HepG2 (cell line): Measurements from ENCODE around the gene HINT2. TPM values are rescaled to one million over a fixed set of nuclear protein-coding genes. Genes with fewer than 3 reads are reported as not detected.

Experiments
- ATAC-seq: fragments of 200-7000 bp; cut with Tn5 transposase; 3 replicates; pipeline ENCODE4 v1.9.1; 2020; ENCODE audit warnings: mild to moderate bottlenecking, moderate library complexity
- BruUV-seq: library from RNA; stranded (reverse); fragments of 400-500 nt; replicated peaks from 2 replicates; lab custom pipeline; 2021; lab: Mats Ljungman, UMichigan
- CTCF ChIA-PET: fragments of 300-600 bp; formaldehyde crosslinking; extraction: SDS; loops from one replicate; lab custom pipeline; 2021; ENCODE audit warnings: low total read pairs, inconsistent platforms, low intra/inter-chr PET ratio; lab: Yijun Ruan, JAX
- POLR2A ChIA-PET: fragments of 350-600 bp; sonication (Branson Sonifier 250); formaldehyde crosslinking; loops from one replicate; lab custom pipeline; 2020; ENCODE audit warnings: antibody characterized with exemption, inconsistent platforms; lab: Yijun Ruan, JAX
- DNase-seq: peaks from one replicate; pipeline ENCODE4 v3.0.0-alpha.2; 2015; ENCODE audit warnings: low spot score
- FAIRE-seq: peaks from 3 replicates; lab custom pipeline; 2011; peaks lifted over from hg19 to GRCh38; lab: Jason Lieb, UNC
- H2AFZ ChIP-seq: one replicate; pipeline ENCODE4 v1.6.1; 2011; ENCODE audit warnings: low read length, inconsistent platforms
- H3K27ac ChIP-seq: fragments of 300-600 bp; 3 replicates; pipeline ENCODE4 v1.8.0; 2011; ENCODE audit warnings: mixed run types, mild to moderate bottlenecking, mixed read lengths, low read length, inconsistent platforms; ENCODE audit not compliant: insufficient read depth; ENCODE audit errors: extremely low read length
- H3K27me3 ChIP-seq, 2 experiments: fragments of 200-600 bp in 1 of 2; 2 replicates in 1 of 2; 3 replicates in 1 of 2; pipeline versions ENCODE4 v1.6.0 to v1.8.0; 2011; ENCODE audit warnings: low read length in 2 of 2, mild to moderate bottlenecking in 2 of 2, moderate library complexity in 2 of 2, inconsistent platforms in 1 of 2; ENCODE audit not compliant: insufficient read depth in 2 of 2, control insufficient read depth in 1 of 2
- H3K36me3 ChIP-seq, 2 experiments: fragments of 200-600 bp in 1 of 2; replicated peaks in 1 of 2; 2 replicates in 1 of 2; 3 replicates in 1 of 2; pipeline versions ENCODE4 v1.5.1 to v1.8.0; 2011; ENCODE audit warnings: low read length in 2 of 2, inconsistent platforms in 1 of 2; ENCODE audit not compliant: insufficient read depth in 2 of 2, control insufficient read depth in 1 of 2
- H3K4me1 ChIP-seq: 2 replicates; pipeline ENCODE4 v1.5.1; 2012; ENCODE audit warnings: low read length, inconsistent platforms; ENCODE audit not compliant: insufficient read depth
- H3K4me2 ChIP-seq: 2 replicates; pipeline ENCODE4 v1.6.0; 2011; ENCODE audit warnings: low read depth, low read length, inconsistent platforms
- H3K4me3 ChIP-seq, 3 experiments: fragments of 200-600 bp in 1 of 3; sonication (generic), shearing (Covaris generic) in 1 of 3; replicated peaks in 1 of 3; 2 replicates each; pipeline ENCODE4 v1.5.1; 2011 to 2016; ENCODE audit warnings: low read length in 3 of 3, inconsistent platforms in 2 of 3, low read depth in 2 of 3, mild to moderate bottlenecking in 2 of 3, control low read depth in 1 of 3, mixed read lengths in 1 of 3; ENCODE audit not compliant: insufficient read depth in 1 of 3
- H3K79me2 ChIP-seq: one replicate; pipeline ENCODE4 v1.6.1; 2011; ENCODE audit warnings: low read length, inconsistent platforms; ENCODE audit not compliant: insufficient read depth
- H3K9ac ChIP-seq: 2 replicates; pipeline ENCODE4 v1.6.0; 2011; ENCODE audit warnings: mild to moderate bottlenecking, low read depth, low read length, inconsistent platforms; ENCODE audit not compliant: insufficient read depth
- H3K9me3 ChIP-seq: 2 replicates; pipeline ENCODE4 v1.5.1; 2012; ENCODE audit warnings: mild to moderate bottlenecking, low read length
- H4K20me1 ChIP-seq: 2 replicates; pipeline ENCODE4 v1.6.0; 2011; ENCODE audit warnings: inconsistent platforms, mild to moderate bottlenecking, low read length, moderate library complexity; ENCODE audit not compliant: insufficient read depth
- FOXA1 ChIP-seq, 2 experiments: fragments of 450-650 bp in 1 of 2; sonication (generic) in 1 of 2; formaldehyde crosslinking in 1 of 2; IDR thresholded peaks; 2 replicates each; pipeline versions ENCODE4 v1.4.0 to v1.6.1; 2016 to 2020; ENCODE audit warnings: missing genetic modification reagents in 1 of 2
- HDAC2 ChIP-seq: sonication (generic); formaldehyde crosslinking; IDR thresholded peaks from 2 replicates; pipeline ENCODE4 v1.4.0; 2020; ENCODE audit warnings: missing genetic modification reagents
- MYNN ChIP-seq: sonication (generic); formaldehyde crosslinking; IDR thresholded peaks from 2 replicates; pipeline ENCODE4 v1.4.0; 2020; ENCODE audit warnings: mild to moderate bottlenecking, low read depth, missing genetic modification reagents
- NFIC ChIP-seq: IDR thresholded peaks from 2 replicates; pipeline ENCODE4 v1.6.1; 2012; ENCODE audit warnings: mild to moderate bottlenecking, low read length, inconsistent platforms
- PAXIP1 ChIP-seq: sonication (generic); formaldehyde crosslinking; conservative IDR thresholded peaks from 2 replicates; pipeline ENCODE4 v1.4.0; 2020; ENCODE audit warnings: mild to moderate bottlenecking, missing genetic modification reagents, moderate library complexity
- SOX13 ChIP-seq, 3 experiments: fragments of 450-650 bp in 1 of 3; sonication (generic) in 1 of 3; formaldehyde crosslinking in 1 of 3; IDR thresholded peaks in 2 of 3; conservative IDR thresholded peaks in 1 of 3; 2 replicates each; pipeline versions ENCODE4 v1.5.0 to v1.6.1; 2016 to 2020; ENCODE audit warnings: antibody characterized with exemption in 1 of 3, mild to moderate bottlenecking in 1 of 3, missing compliant biosample characterization in 1 of 3, missing genetic modification reagents in 1 of 3, moderate library complexity in 1 of 3
- ZMAT3 ChIP-seq: sonication (generic); formaldehyde crosslinking; conservative IDR thresholded peaks from 2 replicates; pipeline ENCODE4 v1.7.0; 2021; ENCODE audit warnings: missing genetic modification reagents
- WGBS: methylation state at CpG from one replicate; pipeline ENCODE4 v1.1.6; 2017; ENCODE audit warnings: low lambda C conversion rate; 5-methylcytosine and 5-hydroxymethylcytosine counted together
- in situ Hi-C: cut with HindIII; loops from 2 replicates; pipeline ENCODE4 v1.10.0; 2017; ENCODE audit warnings: low pct_unique_long_range_greater_than_20kb; ENCODE audit not compliant: extremely low pct_ligation_motif_present
- intact Hi-C: fragments of 100-400 bp; cut with micrococcal nuclease; formaldehyde crosslinking; loops from one replicate; pipeline ENCODE4 v1.10.0; 2022; ENCODE audit not compliant: unreplicated experiment
- polyA plus RNA-seq, 8 experiments: library from polyadenylated mRNA; depleted of rRNA in 3 of 8; stranded (reverse) in 7 of 8; unstranded in 1 of 8; fragments of >200 nt; fragmentation: Illumina TruSeq in 4 of 8; extraction: Trizol in 4 of 8; gene quantifications; 2 replicates each; pipeline versions ENCODE4 v1.2.1 to v1.2.3, GENCODE V29; 2011 to 2016; ENCODE audit warnings: low read depth in 4 of 8, missing spikeins in 1 of 8, mixed read lengths in 1 of 8; ENCODE audit not compliant: insufficient read depth in 1 of 8
- total RNA-seq, 5 experiments: library from RNA; depleted of rRNA; stranded (reverse); fragments of >200 nt; fragmentation: Illumina TruSeq; extraction: Trizol; gene quantifications; 2 replicates each; pipeline ENCODE4 v1.2.3, GENCODE V29; 2016; ENCODE audit warnings: low read depth in 1 of 5
- TF ChIP-seq, protein P1 (sequence below): sonication (generic); formaldehyde crosslinking; IDR thresholded peaks from 2 replicates; pipeline ENCODE4 v1.4.0; 2020; ENCODE audit warnings: missing genetic modification reagents; ENCODE audit errors: not compliant biosample characterization

HINT2 gene
- total and polyA plus RNA-seq, 2 of the 13 experiments (the other 11 are each of a cell fraction or from before 2014, with no cell fraction given), result 37.9 to 56.2 TPM

GRCh38 chr9:35771534-35771933 lies 43.3 kb downstream of the HINT2 start:
- Histone ChIP-seq H3K9ac (no peak overlapping the region), H3K4me1 (peaks cover 50% of the 10 kb centered on the region), H2AFZ (no peak overlapping the region), H4K20me1 (no peaks in the 10 kb centered on the region), H3K4me3 (no peak overlapping the region), H3K27me3 (no peaks in the 10 kb centered on the region), H3K9me3 (no peaks in the 10 kb centered on the region), H3K36me3 (no peaks in the 10 kb centered on the region), H3K4me2 (peak overlapping the region; percentile 32; the same call in 1 of the 2 replicates), H3K79me2 (peaks cover 7% of the 10 kb centered on the region), H3K27ac (peak overlapping the region; percentile 21)
- POLR2A ChIA-PET, result interaction anchor here (0.7 to 2.3 kb wide), 6 partner anchors 12 to 43 kb away, joined by 3 to 7 read pairs (median 4); partner anchors contain the start of genes CREB3, GBA2, HINT2 and RGP1
- in situ Hi-C loops (no loop called here), intact Hi-C loops (no loop called here)
- ATAC-seq (peak; percentile 35; the same call in 2 of the 3 replicates), DNase-seq (peak; percentile 64), FAIRE-seq (peak; percentile 73)
- WGBS, result 14% methylated on average over 1 of the region's 1 CpG
- BruUV-seq, result no TSS peak
- TF ChIP-seq HDAC2 (CRISPR knock-in tag), result 0 out of 2 replicates have a peak, but pooled peaks have one; percentile 3
- TF ChIP-seq FOXA1 (IDR thresholded peaks at IDR 0.05), result no peak
- TF ChIP-seq FOXA1 (CRISPR knock-in tag; IDR thresholded peaks at IDR 0.05), result peak; percentile 54; the same call in 1 of the 2 replicates
- no peak for TF ChIP-seq MYNN (CRISPR knock-in tag)
- 0 out of 2 replicates have a peak, but pooled peaks have one; percentile 16 for TF ChIP-seq PAXIP1 (CRISPR knock-in tag)
- TF ChIP-seq SOX13 (IDR thresholded peaks at IDR 0.05), result no peak
- TF ChIP-seq SOX13 (CRISPR knock-in tag; conservative IDR thresholded peaks at IDR 0.05 in 1 of 2, IDR thresholded peaks at IDR 0.05 in 1 of 2), result no peak
- TF ChIP-seq NFIC, result peak; percentile 20; the same call in 1 of the 2 replicates
- TF ChIP-seq, protein P1, sequence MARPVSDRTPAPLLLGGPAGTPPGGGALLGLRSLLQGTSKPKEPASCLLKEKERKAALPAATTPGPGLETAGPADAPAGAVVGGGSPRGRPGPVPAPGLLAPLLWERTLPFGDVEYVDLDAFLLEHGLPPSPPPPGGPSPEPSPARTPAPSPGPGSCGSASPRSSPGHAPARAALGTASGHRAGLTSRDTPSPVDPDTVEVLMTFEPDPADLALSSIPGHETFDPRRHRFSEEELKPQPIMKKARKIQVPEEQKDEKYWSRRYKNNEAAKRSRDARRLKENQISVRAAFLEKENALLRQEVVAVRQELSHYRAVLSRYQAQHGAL (CRISPR knock-in tag), result no peak
- no peak for TF ChIP-seq ZMAT3 (CRISPR knock-in tag)
- CTCF ChIA-PET, result no interaction called here
